Cerebellar nuclear complex (tissue), 1 donor: Measurements from ENCODE around the gene SLC22A3.
"Not testable (repeated sequence)": the region's sequence is repeated elsewhere in the genome, so short reads cannot be mapped to it uniquely, and the experiment has no call there.

Experiments
- DNase-seq, 2 experiments: peaks; one replicate each; lab custom pipeline; 2025; lab: John Stamatoyannopoulos, UW

Gene SLC22A3, protein sequence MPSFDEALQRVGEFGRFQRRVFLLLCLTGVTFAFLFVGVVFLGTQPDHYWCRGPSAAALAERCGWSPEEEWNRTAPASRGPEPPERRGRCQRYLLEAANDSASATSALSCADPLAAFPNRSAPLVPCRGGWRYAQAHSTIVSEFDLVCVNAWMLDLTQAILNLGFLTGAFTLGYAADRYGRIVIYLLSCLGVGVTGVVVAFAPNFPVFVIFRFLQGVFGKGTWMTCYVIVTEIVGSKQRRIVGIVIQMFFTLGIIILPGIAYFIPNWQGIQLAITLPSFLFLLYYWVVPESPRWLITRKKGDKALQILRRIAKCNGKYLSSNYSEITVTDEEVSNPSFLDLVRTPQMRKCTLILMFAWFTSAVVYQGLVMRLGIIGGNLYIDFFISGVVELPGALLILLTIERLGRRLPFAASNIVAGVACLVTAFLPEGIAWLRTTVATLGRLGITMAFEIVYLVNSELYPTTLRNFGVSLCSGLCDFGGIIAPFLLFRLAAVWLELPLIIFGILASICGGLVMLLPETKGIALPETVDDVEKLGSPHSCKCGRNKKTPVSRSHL

DNA sequence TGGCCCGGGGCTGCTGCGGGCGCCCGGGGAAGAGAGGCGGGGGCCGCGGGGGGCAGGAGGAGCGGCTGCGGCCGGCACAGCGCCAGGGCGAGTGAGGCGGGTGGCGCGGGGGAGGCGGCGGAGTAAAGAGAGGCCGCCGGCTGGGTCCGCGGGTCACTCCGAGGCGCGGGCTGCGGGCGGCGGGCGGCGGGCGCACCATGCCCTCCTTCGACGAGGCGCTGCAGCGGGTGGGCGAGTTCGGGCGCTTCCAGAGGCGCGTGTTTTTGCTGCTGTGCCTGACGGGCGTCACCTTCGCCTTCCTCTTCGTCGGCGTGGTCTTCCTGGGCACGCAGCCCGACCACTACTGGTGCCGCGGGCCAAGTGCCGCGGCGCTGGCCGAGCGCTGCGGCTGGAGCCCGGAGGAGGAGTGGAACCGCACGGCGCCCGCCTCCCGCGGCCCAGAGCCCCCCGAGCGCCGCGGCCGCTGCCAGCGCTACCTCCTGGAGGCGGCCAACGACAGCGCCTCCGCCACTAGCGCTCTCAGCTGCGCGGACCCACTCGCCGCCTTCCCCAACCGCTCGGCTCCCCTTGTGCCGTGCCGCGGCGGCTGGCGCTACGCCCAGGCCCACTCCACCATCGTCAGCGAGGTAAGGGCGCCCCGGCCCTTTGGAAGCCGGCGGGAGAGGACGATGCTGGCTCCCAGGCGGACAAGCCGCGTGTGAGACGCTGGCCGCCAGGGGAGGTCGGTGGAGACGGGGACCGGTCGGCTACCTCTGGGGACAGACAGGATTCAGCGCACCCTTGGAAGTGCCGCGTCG is at the start of gene SLC22A3:
TSS of gene SLC22A3 (plus strand) at position 156 of the 797 bp plus-strand sequence. CDS start at position 198, 42 bp downstream.
- no peak for DNase-seq

DNA sequence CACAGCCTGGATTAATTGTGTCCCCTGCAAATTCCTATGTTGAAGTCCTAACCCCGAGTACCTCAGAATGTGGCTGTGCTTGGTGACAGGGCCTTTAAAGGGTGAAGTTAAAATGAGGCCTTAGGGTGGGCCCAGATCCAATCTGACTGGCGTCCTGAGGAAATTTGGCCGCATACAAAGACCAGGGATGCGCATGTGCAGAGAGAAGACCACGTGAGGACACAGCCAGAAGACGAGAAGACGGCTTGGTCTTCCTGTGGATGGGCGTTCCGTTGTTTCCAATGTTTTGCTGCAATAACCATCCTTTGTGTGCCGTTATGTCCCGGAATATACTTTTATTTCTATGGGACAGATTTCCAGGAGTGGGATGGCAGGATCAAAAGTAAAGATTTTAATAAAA is 48.6 kb upstream of the SLC22A3 start:
- DNase-seq: no peak

DNA sequence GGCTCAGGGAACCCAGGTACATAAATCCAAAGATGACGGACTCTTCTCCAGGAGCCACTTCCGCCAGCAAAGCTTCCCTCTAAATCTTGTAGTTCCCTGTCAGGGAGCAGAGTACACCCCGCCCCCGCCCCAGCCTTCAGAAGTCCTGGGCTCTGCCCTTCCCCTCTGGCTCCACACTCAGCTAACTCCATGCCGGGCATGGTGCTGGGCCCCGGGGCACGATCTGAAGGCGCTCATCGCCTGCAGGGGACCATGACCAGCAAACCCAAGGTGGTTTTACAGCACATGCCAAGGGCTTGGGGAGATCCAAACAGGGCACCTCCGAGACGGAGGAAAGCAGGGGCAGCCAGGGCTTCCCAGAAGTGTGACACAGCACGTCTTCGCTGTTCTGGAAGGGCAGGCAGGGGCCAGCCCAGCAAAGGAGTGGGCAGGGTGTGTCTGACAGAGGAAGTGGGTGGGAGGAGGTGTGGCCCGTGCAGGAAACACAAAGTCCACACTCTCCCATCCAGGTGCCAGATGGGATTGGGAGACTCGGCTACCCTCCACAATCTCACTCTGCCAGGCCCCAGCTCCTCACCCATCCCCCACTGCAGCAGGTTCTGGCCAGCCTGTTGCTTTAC is 48.0 kb upstream of the SLC22A3 start:
- no peak for DNase-seq

DNA sequence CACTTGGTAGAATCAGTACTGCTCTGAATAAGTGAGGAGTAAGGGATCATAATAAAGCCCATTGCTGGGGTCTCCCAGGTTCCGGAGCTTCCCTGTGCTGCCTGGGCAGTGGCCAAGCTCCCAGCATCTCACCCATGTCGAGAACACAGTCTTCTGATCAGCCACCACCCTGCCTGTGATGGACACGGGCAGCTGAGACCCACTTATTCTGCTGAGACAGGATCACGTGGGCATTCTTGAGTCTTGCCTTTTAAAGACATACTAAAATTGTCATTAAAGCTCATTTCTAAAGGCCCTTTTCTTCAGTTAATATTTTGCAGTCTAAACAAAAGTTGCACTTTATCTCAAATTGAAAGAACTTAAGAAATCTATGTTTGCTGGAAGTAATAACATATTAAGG is 46.8 kb upstream of the SLC22A3 start:
- DNase-seq: no peak

DNA sequence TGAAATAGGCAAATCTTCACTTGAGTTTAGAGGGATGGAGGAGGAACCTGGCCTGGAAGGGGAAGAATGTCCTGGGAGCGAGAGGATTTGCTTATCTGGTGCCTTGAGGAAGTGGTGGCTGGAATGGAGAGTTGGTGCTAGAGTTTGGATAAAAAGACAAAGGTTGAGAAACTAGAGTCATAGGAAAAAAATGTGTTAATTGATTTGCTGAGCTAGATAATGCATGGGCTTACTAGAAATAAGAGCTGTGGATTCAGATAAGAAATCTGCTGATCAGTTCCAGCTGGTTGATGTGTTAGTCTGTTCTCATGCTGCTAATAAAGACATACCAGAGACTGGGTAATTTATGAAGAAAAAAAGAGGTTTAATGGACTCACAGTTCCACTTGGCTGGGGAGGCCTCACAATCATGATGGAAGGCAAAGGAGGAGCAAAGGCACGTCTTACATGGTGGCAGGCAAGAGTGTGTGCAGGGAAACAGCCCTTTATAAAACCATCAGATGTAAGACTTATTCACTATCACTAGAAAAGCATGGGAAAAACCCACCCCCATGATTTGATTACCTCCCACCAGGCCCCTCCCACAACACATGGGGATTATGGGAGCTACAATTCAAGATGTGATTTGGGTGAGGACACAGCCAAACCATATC is 45.6 kb upstream of the SLC22A3 start:
- not testable (repeated sequence) for DNase-seq

DNA sequence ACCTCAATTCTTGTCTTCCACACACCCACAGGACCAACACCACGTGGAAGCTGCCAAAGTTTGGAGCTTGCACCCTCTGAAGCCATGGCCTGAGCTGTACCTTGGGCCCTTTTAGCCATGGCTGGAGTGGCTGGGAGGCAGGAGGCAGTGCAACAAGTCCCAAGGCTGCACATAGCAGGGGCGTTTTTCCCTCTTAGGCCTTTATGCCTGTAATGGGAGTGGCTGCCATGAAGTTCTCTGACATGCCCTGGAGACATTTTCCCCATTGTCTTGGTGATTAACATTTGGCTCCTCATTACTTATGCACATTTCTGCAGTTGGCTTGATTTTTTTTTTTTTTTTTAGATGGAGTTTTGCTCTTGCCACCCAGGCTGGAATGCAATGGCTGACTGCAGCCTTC is 44.4 kb upstream of the SLC22A3 start:
- no peak for DNase-seq

DNA sequence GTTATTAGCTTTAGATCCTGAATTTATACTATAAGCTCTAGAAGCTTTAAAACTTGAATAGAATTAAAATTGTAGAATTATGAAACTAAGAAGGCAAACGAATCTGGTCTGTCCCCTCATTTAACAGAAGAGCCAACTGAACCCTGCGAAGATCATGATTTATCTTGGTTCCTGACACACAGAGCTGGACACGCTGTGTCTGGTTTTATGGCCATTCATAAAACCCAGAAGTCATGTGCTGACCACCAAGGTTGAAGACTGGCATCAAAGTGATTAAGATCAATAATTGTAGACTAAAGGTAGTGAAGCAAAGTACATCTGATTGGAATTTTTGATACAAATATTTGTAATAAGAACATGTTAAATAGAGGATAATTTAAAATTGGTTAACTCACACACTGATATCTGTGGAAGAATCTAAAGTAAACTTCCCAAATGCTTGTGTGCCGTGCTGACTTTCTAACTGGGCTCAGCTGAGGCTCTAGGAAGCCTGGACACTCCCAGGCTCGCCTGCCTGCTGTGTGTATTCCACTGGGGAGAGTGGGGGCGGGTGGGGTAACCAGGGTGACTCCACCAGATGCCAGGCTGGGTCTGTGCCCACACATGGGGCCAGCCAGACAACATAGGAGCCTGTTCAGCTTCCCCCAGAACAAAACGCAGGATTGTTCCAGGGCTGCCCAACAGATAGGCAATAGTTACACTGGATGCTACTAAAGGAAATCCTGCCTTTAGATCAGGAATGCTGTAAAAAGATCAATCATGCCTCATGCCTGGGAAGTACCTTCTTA is 42.1 kb upstream of the SLC22A3 start:
- DNase-seq: no peak

DNA sequence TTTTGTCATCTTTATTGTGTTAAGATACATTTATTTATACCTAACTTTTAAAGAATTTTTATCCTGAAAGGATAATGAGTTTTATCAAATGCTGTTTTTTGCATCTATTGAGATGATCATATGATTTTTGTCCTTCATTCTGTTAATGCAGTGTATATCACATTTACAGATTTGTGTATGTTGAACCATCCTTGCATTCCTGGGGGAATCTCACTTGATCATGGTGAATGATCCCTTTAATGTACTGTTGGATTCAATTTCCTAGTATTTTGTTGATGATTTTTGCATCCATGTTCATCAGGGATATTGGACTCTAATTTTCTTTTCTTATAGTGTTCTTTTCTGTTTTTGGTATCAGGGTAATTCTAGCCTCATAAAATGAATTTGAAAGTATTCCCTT is 38.5 kb upstream of the SLC22A3 start:
- no peak for DNase-seq

DNA sequence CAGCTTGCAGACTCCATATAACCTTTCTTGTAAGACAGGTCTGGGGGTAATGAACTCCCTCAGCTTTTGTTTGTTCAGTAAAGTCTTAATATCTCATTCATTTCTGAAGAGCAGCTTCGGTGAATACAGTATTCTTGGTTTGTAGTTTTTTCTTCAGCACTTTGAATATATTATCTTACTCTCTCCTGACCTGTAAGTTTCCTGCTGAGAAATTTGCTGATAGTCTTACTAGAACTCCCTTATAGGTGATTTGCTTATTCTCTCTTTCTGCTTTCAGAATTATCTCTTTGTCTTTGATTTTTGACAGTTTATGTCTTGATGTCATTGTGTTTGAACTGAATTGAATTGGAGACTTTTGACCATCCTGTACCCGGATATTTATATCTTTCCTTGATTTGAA is 35.3 kb upstream of the SLC22A3 start:
- no peak for DNase-seq

DNA sequence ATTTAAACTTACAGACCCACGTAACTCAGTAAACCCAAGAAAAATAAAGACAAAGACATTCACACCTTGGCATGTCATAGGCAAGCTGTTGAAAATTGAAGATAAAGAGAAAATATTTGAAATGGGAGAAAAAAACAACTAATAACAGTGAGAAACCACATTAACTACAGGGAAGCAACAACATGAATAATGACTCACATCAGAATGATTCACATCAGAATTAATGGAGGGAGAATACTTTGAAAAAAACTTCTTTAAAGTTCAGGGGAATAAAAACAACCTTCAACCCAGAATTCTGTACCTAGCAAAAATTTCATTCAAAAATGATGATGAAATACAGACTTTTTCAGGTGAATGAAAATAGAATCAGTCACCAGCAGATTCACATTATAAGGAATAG is 32.9 kb upstream of the SLC22A3 start:
- DNase-seq: no peak

DNA sequence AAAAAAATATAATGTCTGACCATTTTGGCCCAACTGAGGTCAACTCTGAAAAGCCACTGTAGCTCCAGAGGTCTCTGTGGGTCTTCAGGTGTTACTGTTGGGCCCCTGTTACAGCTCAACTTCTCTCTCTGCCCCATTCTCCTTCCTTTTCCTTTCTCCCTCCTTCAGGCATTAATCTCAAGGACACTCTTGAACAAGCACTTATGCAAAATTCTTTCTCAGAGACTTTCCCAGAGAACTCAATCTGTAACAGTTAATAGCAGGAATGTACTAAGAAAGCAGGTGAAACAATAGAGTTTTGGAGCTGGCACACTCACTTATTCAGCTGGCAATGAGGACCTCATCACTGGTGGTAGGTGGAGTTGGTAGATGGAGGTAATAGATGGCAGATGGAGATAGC is 31.9 kb upstream of the SLC22A3 start:
- no peak for DNase-seq

DNA sequence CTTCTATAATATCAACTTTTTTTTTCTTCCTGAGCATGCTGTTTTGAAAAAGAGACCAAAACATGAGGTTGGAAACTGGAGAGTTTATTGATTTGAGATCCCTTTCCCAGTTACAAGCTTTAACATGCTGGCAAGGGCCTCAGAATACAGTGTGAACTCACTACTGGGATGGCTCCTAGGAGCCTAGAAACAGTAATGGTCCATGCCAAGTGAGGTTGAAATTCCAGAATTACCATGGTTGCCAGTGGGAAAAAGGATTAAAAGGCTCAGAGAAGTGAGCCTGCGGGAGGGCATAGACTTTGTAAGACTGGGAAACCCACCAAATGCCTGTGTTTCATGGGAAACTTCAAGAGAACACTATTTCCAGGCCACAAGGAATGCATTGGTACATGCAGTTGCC is 28.9 kb upstream of the SLC22A3 start:
- DNase-seq: no peak

DNA sequence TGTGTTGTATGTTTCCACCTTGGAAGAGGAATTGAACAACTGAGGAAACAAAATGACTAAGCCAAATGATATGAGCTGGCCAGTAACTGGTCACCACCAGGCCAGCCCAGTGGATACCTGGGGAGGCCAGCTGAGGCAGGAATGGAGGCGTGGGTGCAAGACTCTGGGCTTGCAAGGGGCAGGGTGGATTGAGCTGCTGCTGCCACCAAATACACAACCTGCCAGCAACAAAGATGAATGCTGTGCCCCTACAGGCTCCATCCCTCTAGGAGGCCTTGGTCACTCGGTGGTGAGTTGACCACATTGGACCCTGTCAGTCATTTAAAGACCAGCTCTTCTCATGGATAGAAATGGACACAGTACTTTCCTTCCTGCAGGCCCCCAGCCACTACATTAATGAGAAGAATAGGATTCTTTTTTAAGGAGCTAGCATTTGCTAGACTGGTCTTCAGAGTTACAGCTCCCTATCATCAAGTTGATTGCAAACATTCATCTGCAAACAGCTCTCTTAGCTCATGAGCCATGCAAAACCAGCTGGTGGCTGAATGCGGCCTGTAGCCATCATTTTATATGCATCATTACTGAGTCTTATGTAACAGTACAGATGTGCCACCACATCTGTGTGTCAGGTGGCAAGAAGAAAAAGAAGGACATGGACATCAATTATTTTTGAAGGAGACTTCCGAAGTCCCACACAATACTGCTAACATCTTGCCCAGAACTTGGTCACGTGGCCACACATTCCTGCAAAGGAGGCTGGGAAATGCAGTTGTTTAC is 26.3 kb upstream of the SLC22A3 start:
- DNase-seq: no peak

DNA sequence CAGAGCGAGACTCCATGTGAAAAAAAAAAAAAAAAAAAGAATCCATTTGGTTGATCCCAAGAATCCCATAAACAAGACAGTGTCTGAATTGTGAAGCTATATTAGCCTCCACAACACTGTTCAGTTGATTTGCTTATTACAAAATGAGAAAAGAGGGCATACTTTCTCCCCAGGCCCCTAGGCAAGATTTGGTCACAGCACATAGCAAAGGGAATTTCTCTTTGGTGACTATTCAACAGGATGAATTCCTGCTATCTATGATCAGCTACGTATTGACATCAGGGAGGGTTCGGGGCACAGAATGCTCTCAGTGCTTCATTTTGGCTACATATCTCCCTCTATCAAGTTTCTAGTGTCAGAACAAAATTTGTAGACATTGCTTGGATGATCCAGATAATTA is 20.2 kb upstream of the SLC22A3 start:
- DNase-seq: no peak

DNA sequence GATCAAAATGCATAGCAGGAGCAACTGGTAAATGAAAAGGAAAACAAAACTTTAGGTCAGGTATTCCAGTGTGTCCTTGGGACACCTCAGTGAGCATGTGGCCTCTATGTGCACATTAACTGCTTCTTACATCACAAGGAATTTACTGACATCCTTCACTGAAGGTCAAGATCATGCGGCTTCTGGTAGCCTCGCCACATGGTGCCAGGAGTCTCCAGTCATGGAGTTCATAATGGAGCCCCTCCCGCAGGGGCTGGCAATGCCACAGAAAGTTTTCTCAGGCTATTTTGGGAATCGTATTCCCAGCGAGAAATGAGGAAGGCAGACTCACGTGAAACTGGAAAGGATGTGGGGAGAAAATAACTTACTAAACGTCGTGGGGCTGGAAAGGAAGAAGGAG is 19.7 kb upstream of the SLC22A3 start:
- no peak for DNase-seq

DNA sequence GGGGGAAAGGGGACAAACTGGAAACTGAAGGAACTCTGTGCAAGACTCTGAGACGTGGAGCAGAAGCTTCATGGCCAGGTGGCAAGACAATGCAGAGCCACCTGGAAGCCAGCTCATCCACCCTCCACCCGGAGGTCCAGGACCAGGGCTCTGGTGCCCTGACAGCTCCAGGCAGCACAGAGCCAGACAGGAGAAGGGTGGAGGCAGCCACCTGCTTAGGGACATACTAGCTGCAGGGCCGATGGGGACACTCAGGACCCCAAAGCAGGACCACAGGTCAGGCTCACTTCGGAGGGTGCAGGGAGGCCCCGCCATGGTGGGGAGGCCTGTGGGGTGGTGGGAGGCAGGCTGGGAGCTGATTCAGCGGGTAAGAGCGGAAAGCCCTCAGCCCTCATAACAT is 19.0 kb upstream of the SLC22A3 start:
- DNase-seq: no peak

DNA sequence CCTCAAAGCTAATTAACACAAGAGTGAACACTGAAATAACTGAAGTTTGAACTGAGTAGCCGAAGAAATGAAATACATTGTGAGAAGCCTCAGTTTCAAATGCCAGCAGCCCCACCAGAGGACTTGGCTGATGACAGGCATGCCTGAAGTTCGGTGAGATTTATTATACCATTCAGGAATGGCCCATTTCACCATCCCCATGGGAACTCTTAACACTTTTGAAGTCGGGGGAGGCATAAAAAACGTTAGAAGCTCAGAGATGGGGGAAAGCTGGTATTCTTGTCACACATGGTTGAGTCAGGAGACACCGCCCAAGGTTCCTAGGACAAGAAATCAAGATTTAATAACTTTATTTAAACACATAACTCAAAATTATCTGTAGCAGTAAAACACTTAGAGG is 17.6 kb upstream of the SLC22A3 start:
- DNase-seq: no peak

DNA sequence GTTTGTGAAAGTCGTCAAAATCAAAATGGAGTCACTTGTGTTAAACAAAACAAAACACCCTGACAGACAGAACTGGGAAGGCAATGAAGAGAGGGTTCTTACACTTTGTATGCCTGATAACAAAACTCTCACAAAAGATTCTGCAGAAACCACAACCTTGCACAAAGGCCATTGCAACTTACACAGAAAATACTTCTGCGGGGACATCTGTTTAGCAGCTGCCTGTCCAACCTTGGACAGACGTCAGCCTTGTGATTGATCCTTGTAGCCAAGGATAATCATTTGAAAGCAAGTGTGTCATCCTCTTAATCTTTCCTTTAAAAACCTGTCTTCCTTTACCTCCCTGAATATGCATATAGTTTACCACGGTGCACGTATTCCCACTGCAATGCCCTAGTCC is 17.0 kb upstream of the SLC22A3 start:
- no peak for DNase-seq

DNA sequence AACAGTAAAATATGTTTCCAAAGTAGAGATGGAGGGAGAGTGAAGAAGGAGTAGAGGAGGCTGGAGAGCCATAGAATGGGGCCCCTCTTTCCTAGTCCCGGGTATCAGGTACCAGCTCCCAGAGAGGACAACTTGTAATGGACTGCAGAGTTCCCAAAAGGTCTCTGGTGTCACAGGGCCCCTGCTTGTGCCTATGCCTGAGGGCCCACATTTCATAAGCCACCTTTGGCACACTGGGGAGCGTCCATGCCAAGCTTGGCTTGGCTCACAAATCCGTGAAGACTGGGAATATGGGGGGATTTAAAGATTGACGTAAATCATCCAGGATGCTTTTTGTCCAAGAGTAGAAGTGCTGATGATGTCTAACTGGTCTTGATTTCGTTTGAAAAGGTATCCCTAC is 16.4 kb upstream of the SLC22A3 start:
- no peak for DNase-seq

DNA sequence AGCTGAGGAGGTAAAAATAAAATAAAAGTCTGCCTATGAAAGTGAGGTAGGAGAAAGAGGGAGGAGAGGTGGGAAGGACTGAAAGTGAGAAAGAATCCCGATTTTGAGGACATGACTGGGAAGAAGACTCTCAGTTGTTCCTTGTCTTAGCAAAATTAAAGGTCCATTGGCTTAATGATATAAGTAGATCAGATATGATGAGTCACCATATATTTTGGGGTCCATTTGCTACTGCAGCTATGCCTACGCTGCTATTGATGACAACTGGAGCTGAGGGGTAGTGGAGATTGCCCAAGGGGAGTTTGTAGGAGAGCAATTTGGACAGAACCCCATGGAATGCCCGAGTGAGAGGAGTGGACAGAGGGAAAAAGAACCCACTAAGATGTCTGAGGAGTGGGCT is 15.1 kb upstream of the SLC22A3 start:
- DNase-seq: no peak

DNA sequence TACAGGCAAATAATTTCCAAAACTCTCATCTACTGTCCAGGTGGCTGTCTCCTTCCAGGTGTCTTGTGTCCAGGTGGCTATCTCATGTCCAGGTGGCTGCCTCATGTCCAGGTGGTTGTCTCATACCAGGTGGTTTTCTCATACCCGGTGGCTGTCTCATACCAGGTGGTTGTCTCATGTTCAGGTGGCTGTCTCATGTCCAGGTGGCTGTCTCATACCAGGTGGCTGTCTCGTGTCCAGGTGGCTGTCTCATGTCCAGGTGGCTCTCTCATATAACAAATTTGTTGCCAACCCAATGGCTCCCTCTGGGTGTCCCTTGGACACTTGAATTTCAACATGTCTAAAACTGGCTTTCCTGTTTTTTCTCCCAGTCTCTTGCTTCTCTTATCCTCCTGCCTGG is 14.3 kb upstream of the SLC22A3 start:
- no peak for DNase-seq
